SK-N-SH (cell line): ENCODE results near the gene BMPR1B. TPM values are rescaled to one million over a fixed set of nuclear protein-coding genes. Genes with fewer than 3 reads are reported as not detected.

Experiments used
- CTCF ChIA-PET: fragments of 300-600, 350-600 bp; formaldehyde crosslinking; extraction: SDS; loops from one replicate; lab custom pipeline; 2021; lab: Yijun Ruan, JAX
- POLR2A ChIA-PET: fragments of 350-600 bp; sonication (Branson Sonifier 250); formaldehyde crosslinking; extraction: SDS; loops from one replicate; lab custom pipeline; 2020; ENCODE audit warnings: antibody characterized with exemption, inconsistent platforms; lab: Yijun Ruan, JAX
- DNase-seq: peaks from one replicate; pipeline ENCODE4 v3.0.0; 2012
- H2AFZ ChIP-seq: fragments of 200-600 bp; sonication (generic); 2 replicates; pipeline ENCODE4 v1.8.1; 2016; ENCODE audit warnings: antibody characterized with exemption, mild to moderate bottlenecking, low read depth
- H3F3A ChIP-seq: fragments of 200-600 bp; sonication (generic); replicated peaks from 2 replicates; pipeline ENCODE3; 2016; ENCODE audit warnings: antibody characterized with exemption, mild to moderate bottlenecking; ENCODE audit not compliant: insufficient read depth
- H3K27ac ChIP-seq, 2 experiments: fragments of 200-500 bp in 1 of 2; fragments of 200-600 bp in 1 of 2; sonication (Bioruptor generic) in 1 of 2; sonication (generic), shearing (Covaris generic) in 1 of 2; 2 replicates each; pipeline versions ENCODE4 v1.5.1 to v1.6.1; 2014 to 2016; ENCODE audit warnings: low read depth in 2 of 2, inconsistent platforms in 1 of 2, low read length in 1 of 2, mild to moderate bottlenecking in 1 of 2, mixed read lengths in 1 of 2
- H3K27me3 ChIP-seq: fragments of 200-600 bp; sonication (generic), shearing (Covaris generic); 2 replicates; pipeline ENCODE4 v1.6.1; 2016; ENCODE audit warnings: mixed run types; ENCODE audit not compliant: insufficient read depth
- H3K36me3 ChIP-seq, 2 experiments: fragments of 200-500 bp in 1 of 2; fragments of 200-600 bp in 1 of 2; sonication (Bioruptor generic) in 1 of 2; sonication (generic) in 1 of 2; replicated peaks in 1 of 2; 2 replicates each; pipeline versions ENCODE3 to v1.5.1; 2014 to 2016; ENCODE audit warnings: low read length in 1 of 2, mild to moderate bottlenecking in 1 of 2; ENCODE audit not compliant: insufficient read depth in 2 of 2, control insufficient read depth in 1 of 2
- H3K4me1 ChIP-seq, 2 experiments: fragments of 200-500 bp in 1 of 2; fragments of 200-600 bp in 1 of 2; sonication (Bioruptor generic) in 1 of 2; sonication (generic), shearing (Covaris generic) in 1 of 2; 2 replicates each; pipeline versions ENCODE4 v1.5.1 to v1.6.1; 2014 to 2016; ENCODE audit warnings: low read depth in 1 of 2, low read length in 1 of 2, mixed run types in 1 of 2; ENCODE audit not compliant: insufficient read depth in 2 of 2, control insufficient read depth in 1 of 2
- H3K4me2 ChIP-seq: fragments of 200-600 bp; sonication (generic), shearing (Covaris generic); 2 replicates; pipeline ENCODE4 v1.6.1; 2017; ENCODE audit warnings: mixed run types
- H3K4me3 ChIP-seq, 2 experiments: fragments of 200-500 bp in 1 of 2; fragments of 200-600 bp in 1 of 2; sonication (Bioruptor generic) in 1 of 2; sonication (generic), shearing (Covaris generic) in 1 of 2; 2 replicates each; pipeline versions ENCODE4 v1.5.1 to v1.8.1; 2014 to 2016; ENCODE audit warnings: low read depth in 2 of 2, inconsistent platforms in 1 of 2, low read length in 1 of 2, mild to moderate bottlenecking in 1 of 2, mixed read lengths in 1 of 2, moderate library complexity in 1 of 2
- H3K79me2 ChIP-seq: fragments of 200-600 bp; sonication (generic); 2 replicates; pipeline ENCODE4 v1.8.1; 2017; ENCODE audit warnings: mild to moderate bottlenecking; ENCODE audit not compliant: insufficient read depth
- H3K9ac ChIP-seq: fragments of 200-600 bp; sonication (generic); 2 replicates; pipeline ENCODE4 v1.6.1; 2017; ENCODE audit warnings: mixed run types
- H3K9me2 ChIP-seq: fragments of 200-600 bp; sonication (generic); 2 replicates; pipeline ENCODE4 v1.6.1; 2017; ENCODE audit warnings: mixed run types
- H3K9me3 ChIP-seq: fragments of 200-600 bp; sonication (generic); 2 replicates; pipeline ENCODE4 v1.6.1; 2017; ENCODE audit warnings: mixed run types, mild to moderate bottlenecking, moderate library complexity
- H4K20me1 ChIP-seq: fragments of 200-600 bp; sonication (generic); 2 replicates; pipeline ENCODE4 v1.6.1; 2017; ENCODE audit warnings: mild to moderate bottlenecking, mixed run types; ENCODE audit not compliant: insufficient read depth
- ELF1 ChIP-seq: IDR thresholded peaks from 2 replicates; pipeline ENCODE4 v1.4.0; 2012
- EP300 ChIP-seq, 2 experiments: IDR thresholded peaks; 2 replicates each; pipeline versions ENCODE4 v1.4.0 to v1.6.1; 2012; ENCODE audit warnings: borderline replicate concordance in 1 of 2, low read depth in 1 of 2, low read length in 1 of 2
- EZH2phosphoT487 ChIP-seq: fragments of 200-600 bp; sonication (generic); IDR thresholded peaks from 2 replicates; pipeline ENCODE4 v1.6.1; 2017; ENCODE audit warnings: low read depth, mixed run types, mild to moderate bottlenecking, antibody characterized with exemption, moderate library complexity, borderline replicate concordance
- FOSL2 ChIP-seq: IDR thresholded peaks from 2 replicates; pipeline ENCODE4 v1.4.0; 2012; ENCODE audit warnings: low read depth, mild to moderate bottlenecking, moderate library complexity, borderline replicate concordance
- FOXJ3 ChIP-seq: sonication (generic); formaldehyde crosslinking; IDR thresholded peaks from 2 replicates; pipeline ENCODE4 v1.5.1; 2020; ENCODE audit warnings: mild to moderate bottlenecking, missing genetic modification reagents
- FOXM1 ChIP-seq: IDR thresholded peaks from 2 replicates; pipeline ENCODE4 v1.4.0; 2012; ENCODE audit warnings: low read depth, mild to moderate bottlenecking
- GABPA ChIP-seq: IDR thresholded peaks from 2 replicates; pipeline ENCODE4 v1.4.0; 2012; ENCODE audit warnings: low read depth, mild to moderate bottlenecking
- GATA2 ChIP-seq: sonication (generic); formaldehyde crosslinking; IDR thresholded peaks from 2 replicates; pipeline ENCODE4 v1.5.0; 2020; ENCODE audit warnings: mild to moderate bottlenecking, missing genetic modification reagents
- JUND ChIP-seq: IDR thresholded peaks from 2 replicates; pipeline ENCODE4 v1.4.0; 2012
- MEF2A ChIP-seq: IDR thresholded peaks from 2 replicates; pipeline ENCODE4 v1.4.0; 2012; ENCODE audit warnings: low read depth, borderline replicate concordance
- MXI1 ChIP-seq: IDR thresholded peaks from 2 replicates; pipeline ENCODE4 v1.6.1; 2012; ENCODE audit warnings: mild to moderate bottlenecking, low read depth, low read length, improper control_type of control experiment
- NFIC ChIP-seq: IDR thresholded peaks from 2 replicates; pipeline ENCODE4 v1.4.0; 2012; ENCODE audit warnings: borderline replicate concordance
- NRF1 ChIP-seq: IDR thresholded peaks from 2 replicates; pipeline ENCODE4 v1.6.1; 2012; ENCODE audit warnings: low read depth, mild to moderate bottlenecking, low read length
- PBX3 ChIP-seq: IDR thresholded peaks from 2 replicates; pipeline ENCODE4; 2012
- REST ChIP-seq: IDR thresholded peaks from 2 replicates; pipeline ENCODE4 v1.6.1; 2012; ENCODE audit warnings: mild to moderate bottlenecking, low read depth, low read length, moderate library complexity
- RFX5 ChIP-seq: IDR thresholded peaks from 2 replicates; pipeline ENCODE4 v1.6.1; 2012; ENCODE audit warnings: mild to moderate bottlenecking, improper control_type of control experiment, low read length
- SIN3A ChIP-seq: IDR thresholded peaks from 2 replicates; pipeline ENCODE4 v1.6.1; 2012; ENCODE audit warnings: low read depth, mild to moderate bottlenecking, low read length, moderate library complexity, borderline replicate concordance
- SMC3 ChIP-seq: IDR thresholded peaks from 2 replicates; pipeline ENCODE4 v1.6.1; 2012; ENCODE audit warnings: low read depth, low read length, improper control_type of control experiment
- TCF12 ChIP-seq: IDR thresholded peaks from 2 replicates; pipeline ENCODE4 v1.4.0; 2012
- USF2 ChIP-seq: fragments of 150-350 bp; IDR thresholded peaks from 2 replicates; pipeline ENCODE4 v1.6.1; 2017; ENCODE audit warnings: antibody characterized with exemption, low read length, low read depth, borderline replicate concordance
- YY1 ChIP-seq: IDR thresholded peaks from 2 replicates; pipeline ENCODE4 v1.4.0; 2012; ENCODE audit warnings: low read depth, mild to moderate bottlenecking
- ZBTB33 ChIP-seq: IDR thresholded peaks from 2 replicates; pipeline ENCODE4 v1.4.0; 2012; ENCODE audit warnings: low read depth, borderline replicate concordance
- WGBS: methylation state at CpG from one replicate; pipeline ENCODE4 v1.1.6; 2017; ENCODE audit warnings: low lambda C conversion rate; 5-methylcytosine and 5-hydroxymethylcytosine counted together
- polyA plus RNA-seq, 3 experiments: library from polyadenylated mRNA; depleted of rRNA; stranded (reverse); fragments of >200 nt; gene quantifications; 2 replicates each; pipeline ENCODE4 v1.2.3, GENCODE V29; 2012
- TF ChIP-seq, protein P1 (sequence below): IDR thresholded peaks from 2 replicates; pipeline ENCODE4 v1.4.0; 2012; ENCODE audit warnings: low read depth
- TF ChIP-seq, protein P2 (sequence below): fragments of 150-350 bp; IDR thresholded peaks from 2 replicates; pipeline ENCODE4 v1.6.1; 2016; ENCODE audit warnings: mild to moderate bottlenecking, low read depth, low read length

BMPR1B gene
- polyA plus RNA-seq, 1 of the 3 experiments (the other 2 are of a cell fraction) = 0.16 TPM

- TF ChIP-seq USF2 = no peak
- TF ChIP-seq YY1 = no peak
Measured at GRCh38 chr4:94763005-94763404, 5.2 kb downstream of the BMPR1B start (continued).

- POLR2A ChIA-PET = interaction anchor here (1.0 kb wide), 1 partner anchor 329 kb away, joined by 3 read pairs; no protein-coding TSS in a partner anchor
- TF ChIP-seq EP300 (IDR thresholded peaks at IDR 0.05; ENCODE audit: borderline replicate concordance in 1 of 2, low read depth in 1 of 2, low read length in 1 of 2) = peak in 1 of 2 experiments; percentile 94; a peak in 2 of 4 replicates
- TF ChIP-seq SMC3 = no peak
- TF ChIP-seq, protein P1, sequence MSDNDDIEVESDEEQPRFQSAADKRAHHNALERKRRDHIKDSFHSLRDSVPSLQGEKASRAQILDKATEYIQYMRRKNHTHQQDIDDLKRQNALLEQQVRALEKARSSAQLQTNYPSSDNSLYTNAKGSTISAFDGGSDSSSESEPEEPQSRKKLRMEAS = no peak
- no peak for TF ChIP-seq ZBTB33
- TF ChIP-seq SIN3A = no peak
- TF ChIP-seq MXI1 = no peak; the same call in 1 of the 2 replicates
- no peak for TF ChIP-seq NFIC
- no peak for TF ChIP-seq FOXM1
- peak; percentile 44 for TF ChIP-seq TCF12
- no peak for TF ChIP-seq JUND
- peak; percentile 60; the same call in 1 of the 2 replicates for TF ChIP-seq FOXJ3 (CRISPR knock-in tag)
- no peak for TF ChIP-seq YY1
- TF ChIP-seq ELF1 = no peak
- no peak for TF ChIP-seq GABPA
- TF ChIP-seq, protein P2, sequence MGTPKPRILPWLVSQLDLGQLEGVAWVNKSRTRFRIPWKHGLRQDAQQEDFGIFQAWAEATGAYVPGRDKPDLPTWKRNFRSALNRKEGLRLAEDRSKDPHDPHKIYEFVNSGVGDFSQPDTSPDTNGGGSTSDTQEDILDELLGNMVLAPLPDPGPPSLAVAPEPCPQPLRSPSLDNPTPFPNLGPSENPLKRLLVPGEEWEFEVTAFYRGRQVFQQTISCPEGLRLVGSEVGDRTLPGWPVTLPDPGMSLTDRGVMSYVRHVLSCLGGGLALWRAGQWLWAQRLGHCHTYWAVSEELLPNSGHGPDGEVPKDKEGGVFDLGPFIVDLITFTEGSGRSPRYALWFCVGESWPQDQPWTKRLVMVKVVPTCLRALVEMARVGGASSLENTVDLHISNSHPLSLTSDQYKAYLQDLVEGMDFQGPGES = no peak
- TF ChIP-seq EZH2phosphoT487 = no peak
- TF ChIP-seq PBX3 = peak; percentile 58
- peak; percentile 87 for TF ChIP-seq GATA2 (CRISPR knock-in tag)
- TF ChIP-seq REST = no peak
- TF ChIP-seq RFX5 = 0 out of 2 replicates have a peak, but pooled peaks have one; percentile 20
- no peak for TF ChIP-seq FOSL2
- no peak for TF ChIP-seq NRF1
- no peak for TF ChIP-seq MEF2A
Measured at GRCh38 chr4:94763500-94763899, 5.7 kb downstream of the BMPR1B start.

More at GRCh38 chr4:94763500-94763899, 5.7 kb downstream of the BMPR1B start:
- Histone ChIP-seq H3K4me1 (peaks cover 0 to 22% of the 10 kb centered on the region in 2 experiments; a peak in 2 of 4 replicates), H3K79me2 (no peaks in the 10 kb centered on the region), H3K4me3 (no peak overlapping the region), H3K9ac (no peak overlapping the region), H3K9me3 (no peaks in the 10 kb centered on the region), H3K27me3 (peaks cover 8% of the 10 kb centered on the region; the same call in 1 of the 2 replicates), H3K9me2 (no peaks in the 10 kb centered on the region), H2AFZ (no peak overlapping the region), H3K4me2 (no peak overlapping the region), H3K27ac (peak overlapping the region in 1 of 2 experiments; percentile 74; a peak in 2 of 4 replicates), H3F3A (peaks cover 5% of the 10 kb centered on the region), H4K20me1 (no peaks in the 10 kb centered on the region), H3K36me3 (no peaks in the 10 kb centered on the region)
- DNase-seq = no peak
- WGBS = 31% methylated on average over 3 of the region's 3 CpGs
- CTCF ChIA-PET = interaction anchor here (0.6 to 1.3 kb wide), 2 partner anchors 40 to 61 kb away, joined by 3 read pairs; no protein-coding TSS in a partner anchor
